Osteoblast (primary cell): ENCODE data around the gene SCN7A. TPM values are rescaled to one million over a fixed set of nuclear protein-coding genes. Genes with fewer than 3 reads are reported as not detected.

ENCODE experiments used
- DNase-seq: peaks from one replicate; pipeline ENCODE4 v3.0.0; 2011; ENCODE audit warnings: low spot score, mixed read lengths; ENCODE audit not compliant: insufficient read length; ENCODE audit errors: missing footprints
- H2AFZ ChIP-seq: 2 replicates; pipeline ENCODE4 v1.6.0; 2011; ENCODE audit warnings: mild to moderate bottlenecking, low read length
- H3K27ac ChIP-seq: 2 replicates; pipeline ENCODE4 v1.5.1; 2011; ENCODE audit warnings: mild to moderate bottlenecking, low read depth, low read length, moderate library complexity
- H3K27me3 ChIP-seq: 2 replicates; pipeline ENCODE4 v1.6.0; 2012; ENCODE audit warnings: mild to moderate bottlenecking, control low read depth, inconsistent platforms, low read length, moderate library complexity; ENCODE audit not compliant: insufficient read depth
- H3K36me3 ChIP-seq: 2 replicates; pipeline ENCODE4 v1.5.1; 2011; ENCODE audit warnings: mild to moderate bottlenecking, low read length, control low read depth, moderate library complexity; ENCODE audit not compliant: insufficient read depth
- H3K4me1 ChIP-seq: 2 replicates; pipeline ENCODE4 v1.5.1; 2011; ENCODE audit warnings: mild to moderate bottlenecking, low read length, control low read depth, moderate library complexity; ENCODE audit not compliant: insufficient read depth
- H3K4me2 ChIP-seq: 2 replicates; pipeline ENCODE4 v1.6.0; 2011; ENCODE audit warnings: mild to moderate bottlenecking, low read length; ENCODE audit not compliant: insufficient read depth
- H3K4me3 ChIP-seq: fragments of 200-600 bp; sonication (generic); 3 replicates; pipeline ENCODE4 v1.5.1; 2012; ENCODE audit warnings: mild to moderate bottlenecking, low read length, inconsistent platforms; ENCODE audit not compliant: insufficient read depth
- H3K79me2 ChIP-seq: 2 replicates; pipeline ENCODE4 v1.6.0; 2012; ENCODE audit warnings: mild to moderate bottlenecking, low read length, control low read depth, inconsistent platforms; ENCODE audit not compliant: insufficient read depth
- H3K9me3 ChIP-seq: 2 replicates; pipeline ENCODE4 v1.5.1; 2011; ENCODE audit warnings: low read depth, low read length, control low read depth
- H4K20me1 ChIP-seq: 2 replicates; pipeline ENCODE4 v1.6.0; 2012; ENCODE audit warnings: mild to moderate bottlenecking, low read length, control low read depth; ENCODE audit not compliant: insufficient read depth
- CTCF ChIP-seq: IDR thresholded peaks from 2 replicates; pipeline ENCODE4 v1.5.1; 2011; ENCODE audit warnings: mild to moderate bottlenecking, low read depth, low read length, moderate library complexity; ENCODE audit errors: extremely low read depth
- total RNA-seq: library from RNA; depleted of rRNA; stranded (reverse); fragments of >200 nt; gene quantifications from 2 replicates; pipeline ENCODE4 v1.2.3, GENCODE V29; 2012

Gene SCN7A
- total RNA-seq, 1 donor, result not detected

GRCh38 chr2:166406374-166406773, 87.7 kb downstream of the SCN7A start:
- Histone ChIP-seq H3K9me3 (no peaks in the 10 kb centered on the region), H3K4me2 (no peak overlapping the region), H3K27ac (no peak overlapping the region), H3K27me3 (no peaks in the 10 kb centered on the region), H3K36me3 (no peaks in the 10 kb centered on the region), H3K4me1 (peaks cover 6% of the 10 kb centered on the region), H2AFZ (no peak overlapping the region), H4K20me1 (no peaks in the 10 kb centered on the region), H3K79me2 (no peaks in the 10 kb centered on the region), H3K4me3 (no peak overlapping the region)
- no peak for DNase-seq
- no peak for TF ChIP-seq CTCF

- no peaks in the 10 kb centered on the region for H3K9me3 ChIP-seq
- no peaks in the 10 kb centered on the region for H3K27me3 ChIP-seq
- no peaks in the 10 kb centered on the region for H3K4me1 ChIP-seq
- no peak for TF ChIP-seq CTCF
- no peaks in the 10 kb centered on the region for H4K20me1 ChIP-seq
- no peak overlapping the region for H2AFZ ChIP-seq
- no peak for DNase-seq
- H3K4me3 ChIP-seq, result no peak overlapping the region
- H3K79me2 ChIP-seq, result no peaks in the 10 kb centered on the region
- H3K27ac ChIP-seq, result no peak overlapping the region
- H3K4me2 ChIP-seq, result no peak overlapping the region
- no peaks in the 10 kb centered on the region for H3K36me3 ChIP-seq
Measured at GRCh38 chr2:166405569-166405926, 88.5 kb downstream of the SCN7A start.

- no peak overlapping the region for H2AFZ ChIP-seq
- no peak overlapping the region for H3K4me3 ChIP-seq
- H3K79me2 ChIP-seq, result no peaks in the 10 kb centered on the region
- H3K36me3 ChIP-seq, result no peaks in the 10 kb centered on the region
- DNase-seq, result no peak
- H3K4me1 ChIP-seq, result no peaks in the 10 kb centered on the region
- H3K27ac ChIP-seq, result no peak overlapping the region
- no peak overlapping the region for H3K4me2 ChIP-seq
- H4K20me1 ChIP-seq, result no peaks in the 10 kb centered on the region
- no peak for TF ChIP-seq CTCF
- no peaks in the 10 kb centered on the region for H3K27me3 ChIP-seq
- H3K9me3 ChIP-seq, result no peaks in the 10 kb centered on the region
Measured at GRCh38 chr2:166404831-166405568, 89.0 kb downstream of the SCN7A start.

DNA sequence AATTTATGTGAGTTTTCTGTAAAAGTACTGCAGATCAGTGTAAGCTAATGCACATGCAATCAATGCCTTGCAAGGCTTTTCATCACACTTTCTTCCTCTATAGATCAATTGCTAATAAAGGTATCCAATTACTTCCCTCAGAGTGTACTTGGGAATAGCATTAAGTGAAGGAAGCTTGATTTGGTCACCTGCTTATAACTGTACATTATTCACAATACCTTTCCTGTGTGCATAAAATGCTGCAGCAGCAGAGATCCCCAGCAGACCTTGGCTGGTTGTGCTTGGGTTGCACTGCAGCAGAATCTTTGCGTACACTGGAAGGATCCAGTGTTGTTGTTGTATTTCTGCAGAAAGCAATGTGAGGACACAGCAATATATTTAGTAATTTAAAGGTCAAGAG, 99.8 kb downstream of the SCN7A start:
- no peak for DNase-seq
- Histone ChIP-seq H3K4me2 (no peak overlapping the region), H3K4me3 (no peak overlapping the region), H3K79me2 (no peaks in the 10 kb centered on the region), H3K27me3 (no peaks in the 10 kb centered on the region), H3K36me3 (no peaks in the 10 kb centered on the region), H4K20me1 (no peaks in the 10 kb centered on the region), H3K9me3 (no peaks in the 10 kb centered on the region), H3K4me1 (no peaks in the 10 kb centered on the region), H3K27ac (no peak overlapping the region), H2AFZ (no peak overlapping the region)
- TF ChIP-seq CTCF, result no peak
